ENCODE data around the gene ETV6.

ETV6 gene

GRCh38 chr12:11776316-11776715, 126.8 kb downstream of the ETV6 start:
- DNase-seq (ENCODE audit: low spot score): no peak

GRCh38 chr12:11777451-11777850, 128.0 kb downstream of the ETV6 start:
- no peak for DNase-seq (ENCODE audit: low spot score)

GRCh38 chr12:11777962-11778361, 128.5 kb downstream of the ETV6 start:
- DNase-seq (ENCODE audit: low spot score): no peak

GRCh38 chr12:11778713-11779685, 129.5 kb downstream of the ETV6 start:
- DNase-seq (ENCODE audit: low spot score): peak; percentile 52

- no peak for DNase-seq (ENCODE audit: low spot score)
Measured at GRCh38 chr12:11780521-11781101, 131.1 kb downstream of the ETV6 start.

GRCh38 chr12:11782914-11783420, 133.5 kb downstream of the ETV6 start:
- no peak for DNase-seq (ENCODE audit: low spot score)

GRCh38 chr12:11785712-11786111, 136.2 kb downstream of the ETV6 start:
- peak; percentile 21 for DNase-seq (ENCODE audit: low spot score)

- DNase-seq (ENCODE audit: low spot score): no peak
Measured at GRCh38 chr12:11786638-11787365, 137.3 kb downstream of the ETV6 start.

GRCh38 chr12:11787437-11787836, 138.0 kb downstream of the ETV6 start:
- DNase-seq (ENCODE audit: low spot score): no peak

GRCh38 chr12:11787933-11788849, 138.7 kb downstream of the ETV6 start:
- DNase-seq (ENCODE audit: low spot score): no peak

- DNase-seq (ENCODE audit: low spot score): no peak
Measured at GRCh38 chr12:11793921-11794710, 144.6 kb downstream of the ETV6 start.

GRCh38 chr12:11794751-11795150, 145.3 kb downstream of the ETV6 start:
- DNase-seq (ENCODE audit: low spot score): no peak

GRCh38 chr12:11795192-11795912, 145.9 kb downstream of the ETV6 start:
- no peak for DNase-seq (ENCODE audit: low spot score)

GRCh38 chr12:11795913-11796459, 146.5 kb downstream of the ETV6 start:
- DNase-seq (ENCODE audit: low spot score): no peak

GRCh38 chr12:11797317-11797913, 147.9 kb downstream of the ETV6 start:
- DNase-seq (ENCODE audit: low spot score): peak; percentile 52

GRCh38 chr12:11798006-11798708, 148.7 kb downstream of the ETV6 start:
- no peak for DNase-seq (ENCODE audit: low spot score)

- DNase-seq (ENCODE audit: low spot score): peak; percentile 42
Measured at GRCh38 chr12:11798856-11799501, 149.5 kb downstream of the ETV6 start.

GRCh38 chr12:11799502-11799873, 150.0 kb downstream of the ETV6 start:
- DNase-seq (ENCODE audit: low spot score): no peak
